Left renal cortex interstitium (tissue), 4 donors: Measurements from ENCODE around the gene CLDN25. TPM values are rescaled to one million over a fixed set of nuclear protein-coding genes. Genes with fewer than 3 reads are reported as not detected.
"Not testable (repeated sequence)": the region's sequence is repeated elsewhere in the genome, so short reads cannot be mapped to it uniquely, and the experiment has no call there.

Source experiments
- DNase-seq, 4 donors: peaks; one replicate each; pipeline ENCODE4 v3.0.0-alpha.2; 2013; ENCODE audit warnings: low read depth in 4 of 4, low spot score in 2 of 4, missing footprints in 1 of 4
- polyA plus RNA-seq, 4 donors: library from polyadenylated mRNA; unstranded; fragments of 120-200 nt; gene quantifications; one replicate each; pipeline ENCODE4 v1.2.1, GENCODE V29; 2013; ENCODE audit not compliant: insufficient read length in 4 of 4

The CLDN25 gene
- polyA plus RNA-seq, result not detected

DNA sequence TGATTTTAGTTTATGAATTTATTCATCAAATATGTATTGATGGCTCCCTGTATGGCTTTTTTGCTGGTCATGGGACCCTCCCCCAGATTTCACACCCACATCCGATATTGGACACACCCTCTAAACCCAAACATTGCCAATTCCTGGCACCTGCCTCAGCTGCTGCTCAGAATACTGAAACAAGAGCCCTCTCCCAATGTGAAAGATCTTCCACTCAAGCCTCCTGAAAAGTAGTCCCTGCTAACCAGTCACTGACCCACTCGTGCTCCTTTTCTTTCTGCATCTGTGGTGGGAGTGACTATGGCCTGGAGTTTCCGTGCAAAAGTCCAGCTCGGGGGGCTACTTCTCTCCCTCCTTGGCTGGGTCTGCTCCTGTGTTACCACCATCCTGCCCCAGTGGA is at the start of gene CLDN25:
Gene CLDN25 (plus strand): TSS at position 301 of the 400 bp plus-strand sequence. CDS start 0 bp downstream, at position 301.
- DNase-seq, result no peak

DNA sequence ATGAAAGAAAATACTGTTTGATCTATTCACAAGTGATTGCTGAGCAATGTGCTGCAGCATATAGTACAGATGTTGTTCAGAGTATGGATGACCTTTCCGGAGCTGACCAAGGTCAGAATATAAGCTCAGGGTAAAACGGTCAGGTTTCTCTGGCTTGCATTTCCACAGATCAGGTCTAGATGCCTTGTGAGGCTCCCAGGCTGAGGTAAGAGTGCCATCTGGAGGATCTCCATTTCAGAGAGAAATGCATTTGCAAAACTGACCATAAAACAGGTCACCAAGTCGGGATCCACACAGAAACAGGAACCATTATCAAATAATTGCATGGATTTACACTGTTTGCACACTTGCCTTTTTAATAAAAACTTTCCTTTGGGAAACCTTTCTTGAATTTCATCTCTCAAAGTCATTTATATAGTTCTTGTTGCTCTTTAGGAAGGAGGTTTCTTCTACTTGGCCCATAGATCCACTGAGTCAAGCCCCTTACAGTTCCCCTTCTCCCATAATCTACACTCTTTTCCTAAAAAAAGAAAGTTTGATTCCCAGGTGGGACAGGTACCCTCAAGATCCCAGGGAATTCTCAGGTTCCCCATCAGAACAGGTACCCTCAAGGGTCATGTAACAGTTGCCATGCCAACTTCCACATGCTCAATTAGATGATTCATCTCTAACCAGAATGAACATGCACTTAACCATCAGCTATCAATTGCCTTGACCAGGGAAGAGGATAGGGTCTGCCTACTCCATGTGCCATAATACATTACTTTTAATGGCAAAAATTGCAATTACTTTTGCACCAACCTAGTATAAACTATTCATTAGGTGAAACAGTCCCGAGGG is 48.5 kb upstream of the CLDN25 start:
- DNase-seq, result peak in 3 of 4 donors; percentile 28 to 68 (median 35)

DNA sequence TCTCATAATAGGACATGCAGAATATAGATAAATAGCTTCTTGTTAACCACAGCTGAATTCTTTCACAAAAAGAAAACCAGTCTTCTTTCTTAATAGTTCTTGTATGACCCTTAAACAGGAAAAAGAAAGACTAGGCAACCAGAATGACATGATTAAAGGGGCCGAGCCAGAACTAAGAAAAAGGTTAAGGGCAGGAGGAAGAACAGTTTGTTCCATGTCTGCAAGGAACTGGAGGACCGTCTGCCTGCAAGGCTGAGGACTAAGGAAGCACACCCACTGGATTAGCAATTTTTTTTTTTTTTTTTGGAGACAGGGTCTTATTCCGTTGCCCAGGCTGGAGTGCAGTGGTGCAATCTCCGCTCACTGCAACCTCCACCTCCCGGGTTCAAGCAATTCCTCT is 47.5 kb upstream of the CLDN25 start:
- DNase-seq, result no peak

GRCh38 chr11:113736323-113736722 is 43.3 kb upstream of the CLDN25 start:
- no peak for DNase-seq

- no peak for DNase-seq
Observed at GRCh38 chr11:113752932-113753331, 26.7 kb upstream of the CLDN25 start.

DNA sequence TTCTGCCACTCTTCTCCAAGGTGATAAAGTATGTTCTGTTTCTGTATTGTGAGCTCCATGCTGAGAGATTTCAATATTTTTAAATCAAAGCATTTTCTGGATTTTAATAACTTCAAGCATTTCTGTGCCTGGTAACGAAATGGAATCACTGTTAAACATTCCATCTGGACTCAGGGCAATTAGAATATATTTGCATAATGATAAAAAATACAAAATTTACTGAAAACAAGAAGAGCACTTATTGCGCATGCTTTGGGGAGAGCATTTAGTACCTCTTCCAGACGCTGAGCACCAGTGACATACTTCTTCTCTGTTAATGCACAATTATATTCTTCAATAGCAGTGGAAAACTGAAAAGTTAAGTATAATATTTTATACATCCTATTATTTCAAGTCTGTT is 19.4 kb upstream of the CLDN25 start:
- DNase-seq, result no peak

GRCh38 chr11:113763040-113763439 is 16.6 kb upstream of the CLDN25 start:
- DNase-seq, result not testable (repeated sequence)

GRCh38 chr11:113764527-113765219 is 14.9 kb upstream of the CLDN25 start:
- DNase-seq, result no peak

- no peak for DNase-seq
Observed at GRCh38 chr11:113771964-113772363, 7.6 kb upstream of the CLDN25 start.

DNA sequence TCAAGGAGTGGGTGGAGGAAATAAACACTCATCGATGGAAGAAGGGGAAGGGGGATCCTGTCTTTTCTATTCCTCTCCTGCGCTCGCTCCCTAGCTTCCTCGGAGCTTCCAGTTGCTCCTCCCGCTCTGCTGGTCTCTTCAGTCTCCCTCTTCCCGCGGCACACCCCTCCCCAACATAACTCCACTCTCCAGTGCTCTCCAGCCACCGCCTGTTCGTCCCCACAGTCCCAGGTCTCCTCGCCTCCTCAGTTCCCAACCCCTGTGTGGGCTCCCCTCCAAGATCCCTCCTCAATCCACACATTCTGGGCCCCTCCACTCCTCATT is 6.5 kb upstream of the CLDN25 start:
- peak in 1 of 4 donors; percentile 18 for DNase-seq

DNA sequence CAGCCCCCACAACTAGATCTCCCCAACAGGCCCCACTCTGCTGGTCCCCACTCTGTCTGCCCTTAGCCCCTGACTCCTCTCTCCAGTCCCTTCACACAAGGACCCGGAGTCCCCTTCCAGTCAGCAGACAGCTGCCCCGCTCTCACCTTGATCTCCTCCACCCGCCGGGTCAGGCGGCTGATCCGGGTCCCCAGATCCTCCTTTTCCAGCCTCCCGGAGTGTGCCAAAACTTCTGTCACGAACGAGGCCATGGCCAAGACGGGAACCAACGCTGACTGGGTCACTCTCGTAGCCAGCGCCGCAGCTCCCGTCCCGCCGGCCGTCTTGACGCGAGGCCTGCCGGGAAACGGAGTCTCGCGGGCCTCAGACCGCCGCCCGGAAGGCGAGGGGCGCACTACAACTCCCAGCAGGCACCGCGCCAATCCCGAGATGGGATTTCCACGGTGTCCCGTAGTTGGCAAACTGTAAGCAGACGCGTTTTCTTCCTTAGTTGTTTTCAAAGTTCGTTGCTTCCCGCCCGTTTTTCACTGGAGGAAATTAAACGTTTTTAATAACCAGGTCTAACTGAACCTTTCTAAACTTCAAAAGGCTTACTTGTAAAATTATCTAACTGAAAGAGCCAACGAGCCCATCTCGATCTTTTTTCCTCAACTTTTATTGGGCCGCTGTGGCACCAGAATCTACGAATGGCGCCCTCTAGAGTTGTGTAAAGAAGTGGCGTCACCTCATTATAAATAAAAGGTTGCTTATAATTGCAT is 6.0 kb upstream of the CLDN25 start, which contains the start of gene ZW10:
Gene ZW10 (minus strand): TSS at position 277 of the 758 bp plus-strand sequence. CDS start 26 bp downstream, at position 251.
- DNase-seq, result peak; percentile 91 to 98 (median 95)

DNA sequence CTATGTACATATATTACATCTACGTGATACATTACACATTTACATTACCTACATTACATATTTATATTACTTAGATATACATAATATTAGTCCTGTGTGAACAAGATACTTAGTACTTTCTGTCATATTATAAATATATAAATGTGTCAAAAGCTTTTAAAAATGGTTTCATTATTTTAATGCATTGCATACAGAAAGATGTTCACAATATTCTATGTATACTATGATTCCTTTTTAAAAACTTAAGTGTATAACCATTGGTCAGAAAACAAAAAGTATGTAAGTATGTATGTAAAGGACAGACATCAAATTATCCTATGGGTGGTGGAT is 5.5 kb upstream of the CLDN25 start:
- no peak for DNase-seq

DNA sequence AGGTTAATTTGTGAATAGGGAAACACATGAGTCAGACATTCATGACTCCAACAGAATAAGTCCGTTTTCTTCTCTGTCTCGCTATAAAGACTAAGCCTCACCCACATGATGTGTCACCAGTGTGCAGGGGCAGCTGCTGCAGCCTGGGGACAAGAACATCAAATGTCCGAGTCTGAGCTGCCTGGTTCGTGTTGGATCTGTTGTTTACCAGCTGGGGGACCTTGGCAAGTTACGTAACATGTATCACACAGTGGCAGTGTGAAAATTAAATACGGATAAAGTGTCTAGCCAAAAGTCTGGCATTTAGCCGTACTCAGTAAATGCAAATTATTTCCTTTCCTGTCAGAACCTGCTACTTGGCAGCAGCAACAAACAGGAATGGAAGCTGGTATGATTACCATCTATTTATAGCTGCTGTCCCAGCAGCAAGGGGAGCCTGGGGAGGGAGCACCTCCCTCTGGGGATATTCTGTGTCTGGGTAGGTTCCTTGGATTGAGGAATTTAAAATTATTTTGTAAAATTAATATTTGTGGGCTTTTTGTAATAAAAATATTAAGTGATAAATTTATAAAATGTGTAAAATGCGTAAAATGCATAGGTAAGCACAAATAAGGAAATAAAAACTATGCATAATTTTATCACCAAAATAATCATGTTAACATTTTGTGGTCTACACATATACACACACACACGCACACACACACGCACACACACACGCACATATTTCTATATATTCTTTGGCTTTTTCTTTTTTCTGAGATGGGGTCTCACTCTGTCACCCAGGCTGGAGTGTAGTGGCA is 1.3 kb upstream of the CLDN25 start:
- DNase-seq, result no peak

DNA sequence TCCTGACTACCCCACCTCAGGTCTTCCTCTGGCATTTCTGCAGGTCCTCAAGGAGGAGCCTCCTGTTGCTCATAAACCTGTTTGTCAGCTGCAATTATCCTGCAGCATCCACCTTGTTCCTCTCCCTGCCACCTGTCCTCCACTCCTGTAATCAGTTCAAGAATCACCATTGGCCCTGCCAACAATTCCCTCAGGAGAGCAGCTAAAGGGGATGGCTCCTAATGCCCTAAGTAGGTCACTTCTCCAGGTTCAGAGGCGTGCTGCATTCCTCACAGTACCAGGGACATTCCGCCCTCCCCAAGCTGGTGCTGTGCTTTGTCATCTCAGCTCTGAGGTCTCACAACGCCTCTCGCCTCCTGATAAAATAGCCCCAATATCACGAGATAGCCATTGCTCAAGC is 2.1 kb downstream of the CLDN25 start:
- no peak for DNase-seq

GRCh38 chr11:113782134-113782533 is 2.5 kb downstream of the CLDN25 start:
- no peak for DNase-seq

DNA sequence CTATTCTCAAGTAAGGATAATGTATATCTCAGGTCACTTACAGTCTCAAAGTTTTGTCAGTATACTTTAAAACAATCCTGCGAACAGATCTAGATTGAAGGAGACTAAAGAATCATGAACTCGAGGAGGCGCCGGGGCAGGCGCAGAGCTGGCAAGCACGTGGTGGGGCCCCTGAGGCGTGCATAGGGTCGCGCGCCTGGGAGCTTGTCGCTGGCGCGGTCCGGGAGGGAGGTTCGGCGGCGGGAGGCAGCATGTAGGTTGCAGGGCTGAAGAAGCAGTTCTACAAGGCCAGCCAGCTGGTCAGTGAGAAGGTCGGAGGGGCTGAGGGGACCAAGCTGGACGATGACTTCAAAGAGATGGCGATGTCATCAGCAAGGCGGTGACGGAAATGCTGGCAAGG is 9.4 kb downstream of the CLDN25 start:
- DNase-seq, result not testable (repeated sequence)

- no peak for DNase-seq
Observed at GRCh38 chr11:113789675-113790320, 10.2 kb downstream of the CLDN25 start.

GRCh38 chr11:113796663-113797259 is 17.2 kb downstream of the CLDN25 start:
- DNase-seq, result peak in 3 of 4 donors; percentile 10 to 18 (median 17)

DNA sequence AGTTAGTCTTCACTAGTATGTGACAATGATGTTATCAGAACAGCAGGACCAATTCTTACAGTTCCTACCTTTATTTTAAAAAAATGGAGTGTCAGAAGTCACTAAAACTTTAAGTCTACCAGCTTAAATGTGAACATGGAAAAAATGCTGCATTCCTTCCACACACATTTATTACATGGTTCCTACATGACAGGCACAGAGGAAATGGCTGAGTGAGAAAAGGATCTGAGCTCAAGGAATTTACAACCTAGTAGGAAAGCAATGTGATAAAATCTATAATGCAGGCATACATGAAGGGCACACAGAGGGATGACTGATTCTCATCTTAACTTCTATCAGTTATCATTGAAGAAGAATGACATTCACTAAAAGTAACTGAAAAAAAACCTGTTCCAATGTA is 23.0 kb downstream of the CLDN25 start:
- no peak for DNase-seq

DNA sequence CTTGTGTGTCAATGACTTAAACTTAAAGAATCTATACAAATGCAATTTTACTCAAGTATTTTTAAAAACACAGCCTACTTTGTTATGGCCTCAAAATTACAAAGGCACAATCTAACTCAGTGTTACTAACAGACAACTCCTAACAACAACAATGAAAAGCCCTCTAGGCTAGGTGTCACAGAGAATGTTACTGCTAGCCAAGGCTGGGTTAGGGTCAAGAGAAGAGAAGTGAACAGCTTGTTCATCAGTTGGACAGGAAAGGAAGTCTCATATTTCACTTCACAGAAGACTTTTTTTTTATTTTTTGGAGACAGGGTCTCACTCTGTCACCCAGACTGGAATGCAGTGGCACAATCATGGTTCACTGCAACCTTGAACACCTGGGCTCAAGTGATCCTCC is 26.0 kb downstream of the CLDN25 start:
- DNase-seq, result no peak
